SK-N-SH (cell line): ENCODE measurements around the gene FANCI. TPM values are rescaled to one million over a fixed set of nuclear protein-coding genes. Genes with fewer than 3 reads are reported as not detected.

ENCODE experiments used
- CTCF ChIA-PET: fragments of 300-600, 350-600 bp; formaldehyde crosslinking; extraction: SDS; loops from one replicate; lab custom pipeline; 2021; lab: Yijun Ruan, JAX
- POLR2A ChIA-PET: fragments of 350-600 bp; sonication (Branson Sonifier 250); formaldehyde crosslinking; extraction: SDS; loops from one replicate; lab custom pipeline; 2020; ENCODE audit warnings: antibody characterized with exemption, inconsistent platforms; lab: Yijun Ruan, JAX
- DNase-seq: peaks from one replicate; pipeline ENCODE4 v3.0.0; 2012
- H2AFZ ChIP-seq: fragments of 200-600 bp; sonication (generic); 2 replicates; pipeline ENCODE4 v1.8.1; 2016; ENCODE audit warnings: antibody characterized with exemption, mild to moderate bottlenecking, low read depth
- H3F3A ChIP-seq: fragments of 200-600 bp; sonication (generic); replicated peaks from 2 replicates; pipeline ENCODE3; 2016; ENCODE audit warnings: antibody characterized with exemption, mild to moderate bottlenecking; ENCODE audit not compliant: insufficient read depth
- H3K27ac ChIP-seq, 2 experiments: fragments of 200-500 bp in 1 of 2; fragments of 200-600 bp in 1 of 2; sonication (Bioruptor generic) in 1 of 2; sonication (generic), shearing (Covaris generic) in 1 of 2; 2 replicates each; pipeline versions ENCODE4 v1.5.1 to v1.6.1; 2014 to 2016; ENCODE audit warnings: low read depth in 2 of 2, inconsistent platforms in 1 of 2, low read length in 1 of 2, mild to moderate bottlenecking in 1 of 2, mixed read lengths in 1 of 2
- H3K27me3 ChIP-seq: fragments of 200-600 bp; sonication (generic), shearing (Covaris generic); 2 replicates; pipeline ENCODE4 v1.6.1; 2016; ENCODE audit warnings: mixed run types; ENCODE audit not compliant: insufficient read depth
- H3K36me3 ChIP-seq, 2 experiments: fragments of 200-500 bp in 1 of 2; fragments of 200-600 bp in 1 of 2; sonication (Bioruptor generic) in 1 of 2; sonication (generic) in 1 of 2; replicated peaks in 1 of 2; 2 replicates each; pipeline versions ENCODE3 to v1.5.1; 2014 to 2016; ENCODE audit warnings: low read length in 1 of 2, mild to moderate bottlenecking in 1 of 2; ENCODE audit not compliant: insufficient read depth in 2 of 2, control insufficient read depth in 1 of 2
- H3K4me1 ChIP-seq, 2 experiments: fragments of 200-500 bp in 1 of 2; fragments of 200-600 bp in 1 of 2; sonication (Bioruptor generic) in 1 of 2; sonication (generic), shearing (Covaris generic) in 1 of 2; 2 replicates each; pipeline versions ENCODE4 v1.5.1 to v1.6.1; 2014 to 2016; ENCODE audit warnings: low read depth in 1 of 2, low read length in 1 of 2, mixed run types in 1 of 2; ENCODE audit not compliant: insufficient read depth in 2 of 2, control insufficient read depth in 1 of 2
- H3K4me2 ChIP-seq: fragments of 200-600 bp; sonication (generic), shearing (Covaris generic); 2 replicates; pipeline ENCODE4 v1.6.1; 2017; ENCODE audit warnings: mixed run types
- H3K4me3 ChIP-seq, 2 experiments: fragments of 200-500 bp in 1 of 2; fragments of 200-600 bp in 1 of 2; sonication (Bioruptor generic) in 1 of 2; sonication (generic), shearing (Covaris generic) in 1 of 2; 2 replicates each; pipeline versions ENCODE4 v1.5.1 to v1.8.1; 2014 to 2016; ENCODE audit warnings: low read depth in 2 of 2, inconsistent platforms in 1 of 2, low read length in 1 of 2, mild to moderate bottlenecking in 1 of 2, mixed read lengths in 1 of 2, moderate library complexity in 1 of 2
- H3K79me2 ChIP-seq: fragments of 200-600 bp; sonication (generic); 2 replicates; pipeline ENCODE4 v1.8.1; 2017; ENCODE audit warnings: mild to moderate bottlenecking; ENCODE audit not compliant: insufficient read depth
- H3K9ac ChIP-seq: fragments of 200-600 bp; sonication (generic); 2 replicates; pipeline ENCODE4 v1.6.1; 2017; ENCODE audit warnings: mixed run types
- H3K9me2 ChIP-seq: fragments of 200-600 bp; sonication (generic); 2 replicates; pipeline ENCODE4 v1.6.1; 2017; ENCODE audit warnings: mixed run types
- H3K9me3 ChIP-seq: fragments of 200-600 bp; sonication (generic); 2 replicates; pipeline ENCODE4 v1.6.1; 2017; ENCODE audit warnings: mixed run types, mild to moderate bottlenecking, moderate library complexity
- H4K20me1 ChIP-seq: fragments of 200-600 bp; sonication (generic); 2 replicates; pipeline ENCODE4 v1.6.1; 2017; ENCODE audit warnings: mild to moderate bottlenecking, mixed run types; ENCODE audit not compliant: insufficient read depth
- ELF1 ChIP-seq: IDR thresholded peaks from 2 replicates; pipeline ENCODE4 v1.4.0; 2012
- EZH2phosphoT487 ChIP-seq: fragments of 200-600 bp; sonication (generic); IDR thresholded peaks from 2 replicates; pipeline ENCODE4 v1.6.1; 2017; ENCODE audit warnings: low read depth, mixed run types, mild to moderate bottlenecking, antibody characterized with exemption, moderate library complexity, borderline replicate concordance
- JUND ChIP-seq: IDR thresholded peaks from 2 replicates; pipeline ENCODE4 v1.4.0; 2012
- MAX ChIP-seq: IDR thresholded peaks from 2 replicates; pipeline ENCODE4 v1.4.0; 2012; ENCODE audit warnings: low read depth
- MEF2A ChIP-seq: IDR thresholded peaks from 2 replicates; pipeline ENCODE4 v1.4.0; 2012; ENCODE audit warnings: low read depth, borderline replicate concordance
- MXI1 ChIP-seq: IDR thresholded peaks from 2 replicates; pipeline ENCODE4 v1.6.1; 2012; ENCODE audit warnings: mild to moderate bottlenecking, low read depth, low read length, improper control_type of control experiment
- NFIC ChIP-seq: IDR thresholded peaks from 2 replicates; pipeline ENCODE4 v1.4.0; 2012; ENCODE audit warnings: borderline replicate concordance
- POLR2AphosphoS5 ChIP-seq: IDR thresholded peaks from 2 replicates; pipeline ENCODE4 v1.6.1; 2012; ENCODE audit warnings: low read depth, low read length
- RCOR1 ChIP-seq: fragments of 150-350 bp; IDR thresholded peaks from 2 replicates; pipeline ENCODE4 v1.6.1; 2017; ENCODE audit warnings: antibody characterized with exemption, low read length
- REST ChIP-seq: IDR thresholded peaks from 2 replicates; pipeline ENCODE4 v1.6.1; 2012; ENCODE audit warnings: mild to moderate bottlenecking, low read depth, low read length, moderate library complexity
- RXRA ChIP-seq: IDR thresholded peaks from 2 replicates; pipeline ENCODE4 v1.4.0; 2012; ENCODE audit warnings: low read depth, mild to moderate bottlenecking, borderline replicate concordance
- SMC3 ChIP-seq: IDR thresholded peaks from 2 replicates; pipeline ENCODE4 v1.6.1; 2012; ENCODE audit warnings: low read depth, low read length, improper control_type of control experiment
- TEAD4 ChIP-seq: IDR thresholded peaks from 2 replicates; pipeline ENCODE4 v1.4.0; 2012; ENCODE audit warnings: mild to moderate bottlenecking, borderline replicate concordance; ENCODE audit not compliant: insufficient read depth
- YY1 ChIP-seq: IDR thresholded peaks from 2 replicates; pipeline ENCODE4 v1.4.0; 2012; ENCODE audit warnings: low read depth, mild to moderate bottlenecking
- ZBTB33 ChIP-seq: IDR thresholded peaks from 2 replicates; pipeline ENCODE4 v1.4.0; 2012; ENCODE audit warnings: low read depth, borderline replicate concordance
- WGBS: methylation state at CpG from one replicate; pipeline ENCODE4 v1.1.6; 2017; ENCODE audit warnings: low lambda C conversion rate; 5-methylcytosine and 5-hydroxymethylcytosine counted together
- polyA plus RNA-seq, 3 experiments: library from polyadenylated mRNA; depleted of rRNA; stranded (reverse); fragments of >200 nt; gene quantifications; 2 replicates each; pipeline ENCODE4 v1.2.3, GENCODE V29; 2012

FANCI gene
- polyA plus RNA-seq, 1 of the 3 experiments (the other 2 are of a cell fraction) = 13.2 TPM

- TF ChIP-seq ZBTB33 (no peak), ELF1 (no peak), YY1 (no peak), JUND (no peak), RCOR1 (0 out of 2 replicates have a peak, but pooled peaks have one; percentile 9), SMC3 (no peak), NFIC (no peak), POLR2AphosphoS5 (no peak), RXRA (no peak)
- TF ChIP-seq, all 33 proteins: peak for 4
Measured at GRCh38 chr15:89361451-89362202, 117.8 kb downstream of the FANCI start (continued).

- TF ChIP-seq MEF2A (no peak), MXI1 (peak; percentile 80), REST (0 out of 2 replicates have a peak, but pooled peaks have one; percentile 9), MAX (no peak), TEAD4 (no peak), EZH2phosphoT487 (no peak)
- WGBS = 5% methylated on average over 34 of the region's 73 CpGs
- H3K4me1 ChIP-seq = peaks cover 0 to 62% of the 10 kb centered on the region in 2 experiments; a peak in 2 of 4 replicates
Measured at GRCh38 chr15:89362203-89363101, 118.7 kb downstream of the FANCI start.

More at GRCh38 chr15:89362203-89363101, 118.7 kb downstream of the FANCI start:
- Histone ChIP-seq H3K79me2 (no peaks in the 10 kb centered on the region), H2AFZ (peak overlapping the region; percentile 59; the same call in 1 of the 2 replicates), H3F3A (peaks cover 6% of the 10 kb centered on the region), H3K36me3 (no peaks in the 10 kb centered on the region), H3K27ac (peak overlapping the region in 1 of 2 experiments; percentile 89; a peak in 2 of 4 replicates), H3K27me3 (peaks cover 32% of the 10 kb centered on the region), H3K9ac (no peak overlapping the region), H3K4me3 (peak overlapping the region; percentile 58 to 62), H3K9me2 (no peaks in the 10 kb centered on the region), H3K9me3 (no peaks in the 10 kb centered on the region), H4K20me1 (peaks cover 8% of the 10 kb centered on the region; the same call in 1 of the 2 replicates), H3K4me2 (peak overlapping the region; percentile 89)
- ChIA-PET POLR2A (interaction anchor here (0.9 to 3.2 kb wide), 9 partner anchors 10 to 213 kb away, joined by 3 to 19 read pairs (median 5); partner anchors contain the start of gene TICRR), CTCF (interaction anchor here (0.7 to 23.0 kb wide), 7 partner anchors 16 to 738 kb away, joined by 3 to 766 read pairs (median 305); no protein-coding TSS in a partner anchor)
- DNase-seq = peak; percentile 93
